ENCODE measurements around the gene PAK5. TPM values are rescaled to one million over a fixed set of nuclear protein-coding genes. Genes with fewer than 3 reads are reported as not detected.
A peak's percentile ranks its signal among the peaks of the same experiment; 100 is the strongest.

The PAK5 gene
- total and polyA plus RNA-seq, 2 of the 13 experiments (the other 11 are each of a cell fraction or from before 2014, with no cell fraction given), result not detected

DNA sequence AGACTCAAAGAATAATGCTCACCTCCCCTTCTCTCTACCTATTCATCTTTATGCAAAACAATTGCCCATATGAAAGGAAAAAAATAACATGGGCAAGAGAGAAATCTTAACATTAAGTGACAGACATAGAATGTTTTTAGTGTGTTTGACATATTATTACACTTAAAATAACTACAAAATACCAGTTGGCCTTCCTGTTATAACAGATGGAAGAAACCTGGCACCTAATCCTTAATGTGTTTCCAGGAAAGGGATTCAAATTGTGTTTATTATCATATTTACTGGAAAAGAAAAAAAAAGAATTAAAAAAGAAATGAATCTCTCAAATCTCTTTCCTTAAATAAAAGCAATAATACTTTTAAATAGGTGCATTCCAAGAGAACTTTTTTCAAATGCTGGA is 165.9 kb downstream of the PAK5 start:
- H4K20me1 ChIP-seq (ENCODE audit: insufficient read depth, low read length), result no peaks in the 10 kb centered on the region
- ChIA-PET POLR2A (no interaction called here), CTCF (ENCODE audit: low intra/inter-chr PET ratio, low total read pairs) (no interaction called here)
- no peaks in the 10 kb centered on the region for H3K79me2 ChIP-seq (ENCODE audit: insufficient read depth, low read length)
- TF ChIP-seq ZNF605 (CRISPR knock-in tag; IDR thresholded peaks at IDR 0.05) (no peak), ZMAT3 (CRISPR knock-in tag; conservative IDR thresholded peaks at IDR 0.05) (no peak), SYNCRIP (IDR thresholded peaks at IDR 0.05; ENCODE audit: insufficient read depth, low read depth, low read length) (no peak), TAF15 (IDR thresholded peaks at IDR 0.05; ENCODE audit: low read depth, low read length, poor library complexity, severe bottlenecking) (no peak), GATA4 (IDR thresholded peaks at IDR 0.05; ENCODE audit: borderline replicate concordance, low read depth) (no peak)
- H2AFZ ChIP-seq (ENCODE audit: low read length), result no peak overlapping the region
- H3K4me3 ChIP-seq (replicated peaks in 1 of 3; ENCODE audit: insufficient read depth in 1 of 3, low read depth in 2 of 3, low read length in 3 of 3), result no peak overlapping the region
- no peaks in the 10 kb centered on the region for H3K36me3 ChIP-seq (replicated peaks in 1 of 2; ENCODE audit: control insufficient read depth in 1 of 2, insufficient read depth in 2 of 2, low read length in 2 of 2)
- no TSS peak for BruUV-seq (replicated peaks)
- H3K9ac ChIP-seq (ENCODE audit: insufficient read depth, low read depth, low read length), result no peak overlapping the region
- FAIRE-seq (no peak), DNase-seq (ENCODE audit: low spot score) (no peak), ATAC-seq (no peak)
- no peaks in the 10 kb centered on the region for H3K4me1 ChIP-seq (ENCODE audit: insufficient read depth, low read length)
- no peaks in the 10 kb centered on the region for H3K27me3 ChIP-seq (ENCODE audit: control insufficient read depth in 1 of 2, insufficient read depth in 2 of 2, low read length in 2 of 2)
- no peak overlapping the region for H3K27ac ChIP-seq (ENCODE audit: extremely low read length, insufficient read depth, low read length)
- H3K9me3 ChIP-seq (ENCODE audit: low read length), result no peaks in the 10 kb centered on the region
- no peak overlapping the region for H3K4me2 ChIP-seq (ENCODE audit: low read depth, low read length)
- intact Hi-C loops (cut with micrococcal nuclease; ENCODE audit: unreplicated experiment), result no loop called here
- in situ Hi-C loops (cut with HindIII; ENCODE audit: extremely low pct_ligation_motif_present, low pct_unique_long_range_greater_than_20kb), result no loop called here

- TF ChIP-seq ZNF547 (CRISPR knock-in tag; IDR thresholded peaks at IDR 0.05) (no peak), MAFF (IDR thresholded peaks at IDR 0.05; ENCODE audit: low read depth, low read length) (peak; percentile 92), MAFK (conservative IDR thresholded peaks at IDR 0.05 in 1 of 2, IDR thresholded peaks at IDR 0.05 in 1 of 2; ENCODE audit: low read length in 2 of 2) (peak; percentile 92 to 95), ZFP82 (CRISPR knock-in tag; IDR thresholded peaks at IDR 0.05; ENCODE audit: borderline replicate concordance) (no peak)
- TF ChIP-seq, protein P1, sequence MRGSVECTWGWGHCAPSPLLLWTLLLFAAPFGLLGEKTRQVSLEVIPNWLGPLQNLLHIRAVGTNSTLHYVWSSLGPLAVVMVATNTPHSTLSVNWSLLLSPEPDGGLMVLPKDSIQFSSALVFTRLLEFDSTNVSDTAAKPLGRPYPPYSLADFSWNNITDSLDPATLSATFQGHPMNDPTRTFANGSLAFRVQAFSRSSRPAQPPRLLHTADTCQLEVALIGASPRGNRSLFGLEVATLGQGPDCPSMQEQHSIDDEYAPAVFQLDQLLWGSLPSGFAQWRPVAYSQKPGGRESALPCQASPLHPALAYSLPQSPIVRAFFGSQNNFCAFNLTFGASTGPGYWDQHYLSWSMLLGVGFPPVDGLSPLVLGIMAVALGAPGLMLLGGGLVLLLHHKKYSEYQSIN (CRISPR knock-in tag; IDR thresholded peaks at IDR 0.05; ENCODE audit: borderline replicate concordance), result no peak
- Histone ChIP-seq H3K9ac (ENCODE audit: insufficient read depth, low read depth, low read length) (no peak overlapping the region), H3K27me3 (ENCODE audit: control insufficient read depth in 1 of 2, insufficient read depth in 2 of 2, low read length in 2 of 2) (no peaks in the 10 kb centered on the region), H3K9me3 (ENCODE audit: low read length) (no peaks in the 10 kb centered on the region), H3K27ac (ENCODE audit: extremely low read length, insufficient read depth, low read length) (no peak overlapping the region), H4K20me1 (ENCODE audit: insufficient read depth, low read length) (no peaks in the 10 kb centered on the region), H2AFZ (ENCODE audit: low read length) (no peak overlapping the region), H3K4me3 (replicated peaks in 1 of 3; ENCODE audit: insufficient read depth in 1 of 3, low read depth in 2 of 3, low read length in 3 of 3) (no peak overlapping the region), H3K4me1 (ENCODE audit: insufficient read depth, low read length) (no peaks in the 10 kb centered on the region), H3K36me3 (replicated peaks in 1 of 2; ENCODE audit: control insufficient read depth in 1 of 2, insufficient read depth in 2 of 2, low read length in 2 of 2) (no peaks in the 10 kb centered on the region), H3K79me2 (ENCODE audit: insufficient read depth, low read length) (no peaks in the 10 kb centered on the region), H3K4me2 (ENCODE audit: low read depth, low read length) (no peak overlapping the region)
- in situ Hi-C loops (cut with HindIII; ENCODE audit: extremely low pct_ligation_motif_present, low pct_unique_long_range_greater_than_20kb) (no loop called here), intact Hi-C loops (cut with micrococcal nuclease; ENCODE audit: unreplicated experiment) (no loop called here)
- CTCF ChIA-PET (ENCODE audit: low intra/inter-chr PET ratio, low total read pairs), result no interaction called here
- no peak for DNase-seq (ENCODE audit: low spot score)
- no TSS peak for BruUV-seq (replicated peaks)
- POLR2A ChIA-PET, result no interaction called here
- FAIRE-seq, result no peak
- 39% methylated on average over 2 of the region's 2 CpGs for WGBS (ENCODE audit: low lambda C conversion rate)
- ATAC-seq, result no peak
These were observed 166.8 kb downstream of the PAK5 start for GRCh38 chr20:9672027-9672426.
